ENCODE measurements around the gene ESRP2.

DNA sequence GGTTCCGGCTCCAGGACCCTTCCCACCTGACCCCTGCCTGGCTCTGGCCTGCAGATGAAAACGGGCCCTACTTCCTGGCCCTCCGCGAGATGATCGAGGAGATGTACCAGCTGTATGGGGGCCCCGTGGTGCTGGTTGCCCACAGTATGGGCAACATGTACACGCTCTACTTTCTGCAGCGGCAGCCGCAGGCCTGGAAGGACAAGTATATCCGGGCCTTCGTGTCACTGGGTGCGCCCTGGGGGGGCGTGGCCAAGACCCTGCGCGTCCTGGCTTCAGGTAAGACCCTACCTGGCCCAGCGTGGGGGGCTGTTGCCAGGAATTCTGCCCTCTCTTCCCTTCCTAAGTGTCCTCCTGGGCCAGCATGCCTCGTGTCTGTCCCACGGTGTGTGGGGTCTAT lies 19.8 kb upstream of the ESRP2 start:
- TF ChIP-seq, protein P1, sequence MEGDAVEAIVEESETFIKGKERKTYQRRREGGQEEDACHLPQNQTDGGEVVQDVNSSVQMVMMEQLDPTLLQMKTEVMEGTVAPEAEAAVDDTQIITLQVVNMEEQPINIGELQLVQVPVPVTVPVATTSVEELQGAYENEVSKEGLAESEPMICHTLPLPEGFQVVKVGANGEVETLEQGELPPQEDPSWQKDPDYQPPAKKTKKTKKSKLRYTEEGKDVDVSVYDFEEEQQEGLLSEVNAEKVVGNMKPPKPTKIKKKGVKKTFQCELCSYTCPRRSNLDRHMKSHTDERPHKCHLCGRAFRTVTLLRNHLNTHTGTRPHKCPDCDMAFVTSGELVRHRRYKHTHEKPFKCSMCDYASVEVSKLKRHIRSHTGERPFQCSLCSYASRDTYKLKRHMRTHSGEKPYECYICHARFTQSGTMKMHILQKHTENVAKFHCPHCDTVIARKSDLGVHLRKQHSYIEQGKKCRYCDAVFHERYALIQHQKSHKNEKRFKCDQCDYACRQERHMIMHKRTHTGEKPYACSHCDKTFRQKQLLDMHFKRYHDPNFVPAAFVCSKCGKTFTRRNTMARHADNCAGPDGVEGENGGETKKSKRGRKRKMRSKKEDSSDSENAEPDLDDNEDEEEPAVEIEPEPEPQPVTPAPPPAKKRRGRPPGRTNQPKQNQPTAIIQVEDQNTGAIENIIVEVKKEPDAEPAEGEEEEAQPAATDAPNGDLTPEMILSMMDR (IDR thresholded peaks at IDR 0.05; ENCODE audit: low read depth, low read length, poor library complexity, severe bottlenecking), result no peak
- no peak for TF ChIP-seq EZH2phosphoT487 (IDR thresholded peaks at IDR 0.05; ENCODE audit: borderline replicate concordance, low read length)
